ENCODE results near the gene PAX3.

Gene PAX3

DNA sequence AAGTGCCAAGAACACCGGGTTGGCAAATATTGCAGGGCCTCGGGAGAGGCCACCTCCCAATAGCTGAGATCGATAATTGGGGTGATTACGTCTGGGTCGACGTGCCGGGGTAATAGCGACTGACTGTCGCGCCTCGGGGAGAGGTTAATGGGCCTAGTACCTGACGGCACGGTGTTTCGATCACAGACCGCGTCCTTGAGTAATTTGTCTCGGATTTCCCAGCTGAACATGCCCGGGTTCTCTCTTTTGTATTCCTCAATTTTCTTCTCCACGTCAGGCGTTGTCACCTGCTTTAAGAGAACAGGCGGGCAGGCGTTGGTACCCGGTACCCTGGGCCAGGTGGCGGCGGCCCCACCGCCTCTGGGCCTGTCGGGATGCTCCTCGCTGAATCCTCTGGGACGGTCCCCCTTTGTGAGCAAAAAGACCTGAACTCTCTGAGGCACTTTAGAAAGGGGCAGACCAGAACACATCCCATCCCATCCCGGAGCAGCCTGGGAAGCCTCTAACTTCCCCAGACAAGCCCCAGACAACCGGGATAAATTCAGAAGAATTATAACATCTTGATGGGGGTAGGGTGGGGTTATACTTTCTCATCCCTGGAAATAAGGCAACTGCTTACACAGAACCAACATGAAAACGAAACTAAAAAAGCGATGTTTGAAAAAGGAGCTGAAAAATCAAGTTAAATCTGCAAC, 3.3 kb downstream of the PAX3 start:
- no peak for DNase-seq

DNA sequence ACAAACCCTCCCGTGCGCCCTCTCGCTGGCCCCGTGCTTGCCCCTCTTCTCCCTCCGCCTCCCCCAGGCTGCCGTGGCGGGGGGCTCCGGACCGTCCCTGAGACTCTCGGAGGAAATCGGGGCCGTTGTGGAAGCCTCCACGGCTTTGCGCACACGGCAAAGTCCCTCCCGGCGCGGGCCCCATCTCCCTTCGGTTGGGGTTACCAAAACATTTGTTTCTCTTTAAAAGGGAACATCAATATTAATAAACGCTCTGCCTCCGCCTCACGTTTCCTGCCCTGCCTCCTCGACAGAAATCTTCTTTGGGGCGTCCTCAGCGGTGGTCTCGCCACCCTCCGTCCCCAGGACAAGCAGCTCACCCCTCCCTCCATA, 3.8 kb downstream of the PAX3 start:
- no peak for DNase-seq

DNA sequence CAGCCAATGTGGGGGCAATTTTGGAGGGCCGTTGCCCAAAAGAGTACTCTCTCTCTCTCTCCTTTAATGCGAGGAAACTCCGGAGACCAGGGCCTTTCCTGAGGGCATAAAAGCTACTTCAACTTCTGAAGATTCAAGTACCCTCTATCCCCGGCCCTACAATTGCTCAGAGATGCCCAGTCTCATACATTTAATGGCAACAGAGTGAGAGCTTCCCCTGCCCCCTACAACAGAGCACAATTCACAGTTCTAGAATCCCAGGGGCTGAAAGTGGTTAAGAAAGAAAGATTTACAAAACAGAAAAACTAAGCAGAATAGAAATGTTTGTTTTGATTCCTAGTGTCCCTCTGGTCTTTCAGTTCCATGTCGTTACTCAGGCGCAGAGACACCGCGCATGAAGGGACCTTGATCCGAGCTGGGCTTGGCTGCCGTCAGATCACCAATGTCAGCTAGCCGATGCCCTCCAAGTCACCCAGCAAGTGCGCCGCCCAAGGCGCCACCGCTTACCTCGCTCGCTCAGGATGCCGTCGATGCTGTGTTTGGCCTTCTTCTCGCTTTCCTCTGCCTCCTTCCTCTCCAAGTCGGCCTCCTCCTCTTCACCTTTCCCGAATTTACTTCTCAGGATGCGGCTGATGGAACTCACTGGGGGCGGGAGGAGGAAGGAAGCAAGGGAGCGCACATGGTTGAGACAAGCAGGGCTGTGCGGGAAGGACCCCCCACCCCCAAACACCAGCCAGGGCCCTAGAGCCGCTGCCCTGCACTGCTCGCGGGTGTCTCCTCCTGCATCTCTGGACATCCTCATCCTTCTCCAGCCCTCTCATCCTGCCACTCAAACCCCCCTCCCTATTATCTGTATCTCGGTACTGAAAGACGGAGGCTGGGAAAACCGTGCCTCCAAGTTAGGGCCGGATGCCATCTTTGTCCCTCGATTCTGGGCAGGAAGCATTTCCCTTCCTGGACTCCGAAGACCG, 4.9 kb downstream of the PAX3 start:
- no peak for DNase-seq

DNA sequence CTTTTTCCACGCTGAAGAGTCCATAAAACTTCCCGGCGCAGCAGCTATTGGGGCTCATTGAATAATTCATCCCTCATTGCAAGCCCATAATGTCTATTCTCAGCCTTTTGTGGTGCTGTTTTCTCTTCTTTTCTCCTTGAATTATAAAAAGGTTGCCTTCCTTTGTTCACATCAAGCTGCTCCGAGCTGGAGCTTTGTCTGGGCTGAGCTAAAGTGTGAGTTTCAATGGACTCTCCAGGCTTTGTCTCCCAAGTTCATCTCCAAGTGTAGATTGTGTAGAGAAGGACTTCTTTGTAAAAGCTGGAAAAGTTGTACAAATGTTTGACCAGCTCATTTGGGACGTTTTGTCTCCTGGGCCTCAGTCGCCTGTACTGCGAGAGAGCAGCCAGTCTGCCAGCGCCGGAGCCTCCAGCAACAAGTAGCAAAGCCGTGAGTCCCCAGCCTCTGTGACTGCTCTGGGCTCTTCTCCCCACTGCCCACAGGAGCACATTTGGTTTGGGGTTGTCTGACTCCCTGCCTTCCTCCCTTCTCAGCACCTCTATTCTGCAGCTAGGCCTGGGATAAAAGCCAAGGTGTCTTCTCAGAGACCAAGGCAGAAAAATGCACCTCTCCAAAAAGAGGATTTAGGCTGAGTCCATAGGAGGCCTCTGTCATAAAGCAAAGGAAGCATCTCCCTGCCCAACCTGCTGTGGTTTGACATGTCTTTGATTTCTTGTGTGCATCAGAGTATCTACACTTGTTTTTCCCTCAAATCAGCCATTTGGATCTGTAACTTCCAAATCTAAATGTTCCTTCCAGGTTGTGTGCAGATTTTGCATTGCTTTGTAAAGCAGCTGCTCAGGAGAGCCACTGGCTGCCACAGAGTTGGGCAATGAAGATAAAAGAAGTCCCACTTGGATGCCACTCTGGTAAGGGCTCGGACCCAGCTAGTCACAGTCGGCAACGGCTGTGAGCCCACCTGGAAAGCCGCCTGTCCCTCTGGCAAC, 6.4 kb downstream of the PAX3 start:
- no peak for DNase-seq

DNA sequence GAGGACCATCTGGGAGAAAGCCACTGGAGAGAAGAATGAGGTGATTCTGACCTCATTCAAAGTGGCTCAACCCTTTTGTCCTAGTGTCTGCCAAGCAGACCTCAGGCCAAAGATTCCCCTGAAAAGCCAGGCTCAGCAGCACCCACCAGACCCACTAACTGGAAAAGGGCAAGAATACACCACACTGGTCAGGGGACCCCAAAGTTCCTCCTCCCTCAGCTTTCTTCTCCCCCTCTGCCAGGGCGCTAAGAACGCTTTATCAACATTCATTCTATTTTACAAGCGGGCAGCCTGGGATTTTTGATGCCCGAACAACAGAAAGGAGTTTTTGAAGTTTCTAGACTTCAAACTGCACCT, 7.3 kb downstream of the PAX3 start:
- no peak for DNase-seq

DNA sequence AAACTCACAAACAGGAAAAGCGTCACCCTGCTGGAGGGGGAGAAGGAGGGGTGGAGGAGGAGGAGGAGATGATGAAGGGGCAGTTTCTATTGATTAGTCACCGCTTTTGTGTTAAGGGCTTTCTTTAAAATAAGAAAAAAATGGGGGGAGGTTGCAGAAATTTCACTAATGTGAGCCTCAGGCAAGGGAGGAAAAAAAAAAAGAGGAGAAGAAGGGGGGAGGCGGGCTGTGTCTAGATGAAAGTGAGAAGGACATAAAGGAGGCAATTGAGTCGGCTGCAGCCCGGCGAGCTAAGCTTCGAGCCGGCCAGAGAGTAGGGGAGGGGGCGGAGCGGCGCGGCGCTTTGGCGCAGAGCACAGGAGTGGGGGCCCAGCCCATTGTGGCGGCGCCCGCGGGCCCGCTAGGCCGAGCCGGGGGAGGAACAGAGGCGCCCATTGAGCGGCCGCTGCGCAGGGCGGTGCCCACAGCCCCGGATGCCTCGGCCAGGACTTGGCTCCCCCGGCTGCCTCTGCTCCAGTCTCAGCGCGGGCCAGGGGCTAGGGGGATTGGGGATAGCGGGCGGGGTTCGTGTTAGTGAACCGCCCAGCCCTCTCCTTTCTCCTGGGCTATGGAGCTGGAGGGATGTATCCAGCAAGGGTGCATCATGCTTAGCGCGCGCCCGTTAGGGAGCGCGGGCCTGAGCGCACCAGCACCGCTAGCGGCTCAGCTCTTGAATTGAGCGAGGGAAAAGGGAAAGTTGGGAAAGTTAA, 7.9 kb downstream of the PAX3 start:
- no peak for DNase-seq

DNA sequence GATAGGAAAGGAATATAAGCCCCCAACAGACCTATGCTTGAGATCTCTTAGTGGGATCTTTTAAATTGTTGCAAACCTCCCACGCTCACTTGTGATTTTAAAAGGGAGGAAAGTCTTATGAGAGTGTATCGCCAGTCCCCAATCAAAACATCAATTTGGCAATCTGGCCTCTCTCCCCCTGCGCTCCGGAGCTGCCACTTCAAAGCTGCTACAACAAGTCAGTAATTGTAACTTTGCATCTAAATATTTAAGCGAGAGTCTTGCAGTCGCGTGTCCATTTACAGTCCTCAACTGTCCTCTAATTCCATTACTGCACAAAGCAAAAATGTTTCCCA, 8.4 kb downstream of the PAX3 start:
- no peak for DNase-seq

DNA sequence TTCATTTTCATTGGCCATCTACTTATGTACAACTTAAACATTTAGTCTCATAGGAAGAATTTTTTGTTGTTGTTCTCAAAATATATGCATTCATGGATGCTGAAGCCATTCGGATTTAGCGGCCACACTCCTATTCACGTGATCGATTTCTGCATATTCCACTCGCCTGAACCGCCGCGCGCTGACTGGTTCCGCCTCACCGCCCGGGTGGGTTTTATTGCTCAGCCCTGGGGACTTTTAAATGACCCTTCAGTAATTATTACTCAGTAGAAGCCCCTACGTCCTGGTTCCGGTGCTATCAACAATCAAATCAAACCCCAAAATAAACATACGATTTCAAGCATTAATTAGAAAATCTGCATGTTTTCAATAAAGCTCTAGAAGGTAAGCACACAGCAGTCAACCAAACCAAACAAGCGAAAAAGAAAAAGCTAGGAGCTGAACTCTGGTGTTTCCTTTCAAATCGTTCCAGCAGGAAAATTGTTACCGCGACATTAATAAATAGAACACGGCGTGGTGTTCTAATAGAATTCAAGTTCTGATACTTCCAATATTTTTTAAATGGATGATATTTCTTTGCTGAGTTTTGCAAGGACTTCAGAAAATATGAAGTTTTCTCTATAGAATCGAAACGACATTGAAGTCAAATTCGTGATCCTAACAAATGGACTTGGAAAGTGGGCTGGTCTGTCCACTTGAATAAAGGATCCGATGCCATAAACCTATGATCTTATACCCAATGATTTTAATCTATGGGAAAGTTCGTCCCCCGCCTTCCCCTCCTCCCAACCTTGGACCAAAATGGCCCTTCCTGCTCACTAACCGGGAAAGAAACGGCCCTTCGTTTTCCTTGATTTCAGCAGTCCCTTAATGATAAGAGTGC, 9.3 kb downstream of the PAX3 start:
- no peak for DNase-seq

DNA sequence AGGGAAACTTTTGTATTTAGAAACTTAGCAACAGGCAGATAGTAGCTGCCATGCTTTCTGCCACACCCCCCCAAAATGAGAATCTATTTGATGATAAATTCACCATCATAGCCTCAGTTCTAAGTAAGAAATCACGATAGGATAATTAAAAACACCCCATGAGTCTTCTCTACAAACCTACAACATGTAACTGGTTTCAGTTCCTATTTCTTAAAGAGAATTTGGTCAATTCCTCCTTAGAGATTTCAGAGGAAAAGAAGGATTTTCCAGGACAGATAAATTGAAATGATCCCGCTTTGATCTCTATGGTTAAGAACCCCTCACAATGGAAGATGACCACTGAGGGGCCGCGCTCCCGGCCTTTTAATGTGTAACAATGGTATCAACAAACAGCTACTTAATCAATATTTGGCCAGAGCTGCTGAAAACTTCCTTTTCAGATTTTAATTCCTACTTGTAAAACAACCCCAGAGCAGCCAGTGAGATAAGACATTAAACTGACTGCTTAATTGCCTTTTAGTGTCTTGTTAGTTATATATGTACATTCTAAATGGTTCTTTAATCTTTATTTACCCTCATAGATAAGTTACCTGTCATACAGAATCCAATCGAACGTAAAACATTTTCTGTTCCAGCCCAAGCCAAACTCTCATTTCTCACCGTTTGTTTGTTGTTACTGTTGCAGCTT, 10.1 kb downstream of the PAX3 start:
- DNase-seq: no peak

DNA sequence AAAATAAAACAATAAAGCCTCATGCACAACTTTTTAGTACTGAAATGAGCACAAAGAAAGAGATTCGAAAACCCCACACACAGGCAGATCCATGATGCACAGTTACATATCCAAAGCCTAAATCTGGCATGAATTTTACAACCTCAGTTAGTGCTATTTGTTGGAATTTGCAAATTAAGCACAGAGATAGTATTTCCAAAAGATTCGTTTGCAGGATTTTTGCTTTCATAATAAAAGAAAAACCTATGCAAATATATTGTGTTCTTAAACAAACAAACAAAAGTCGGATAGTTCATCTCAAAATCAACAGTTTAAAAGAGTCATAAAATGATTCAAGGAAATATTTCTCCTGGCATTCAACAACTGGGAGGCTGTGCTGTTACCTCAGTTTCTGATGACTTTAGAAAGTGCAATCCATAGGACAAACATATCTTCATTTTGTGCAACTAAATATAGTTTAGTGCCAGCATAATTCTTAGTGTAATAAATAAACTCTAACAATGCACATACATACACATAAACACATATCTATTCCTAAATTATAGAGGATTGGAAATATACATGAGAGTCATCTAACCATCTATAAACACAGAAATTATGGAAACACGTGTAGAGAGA, 10.8 kb downstream of the PAX3 start:
- DNase-seq: no peak

DNA sequence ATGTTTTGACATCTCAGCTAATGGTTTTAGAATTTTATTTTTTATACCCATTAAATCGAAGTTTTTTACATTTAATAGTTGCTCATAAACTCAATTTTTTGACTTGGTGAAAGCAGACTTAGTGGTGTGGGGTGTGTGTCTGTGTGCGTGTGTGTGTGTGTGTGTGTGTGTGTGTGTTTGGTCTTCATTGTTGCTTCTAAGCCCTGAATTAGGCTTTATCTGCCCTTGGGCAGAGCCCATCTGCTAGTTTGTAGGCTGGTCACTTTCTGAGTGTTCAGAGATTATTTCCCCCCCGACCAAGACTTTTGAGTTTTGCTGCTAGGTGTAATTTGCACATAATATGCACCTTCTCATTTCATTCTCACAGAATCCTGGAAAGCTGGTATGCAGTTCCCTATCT, 14.3 kb downstream of the PAX3 start:
- DNase-seq: no peak

DNA sequence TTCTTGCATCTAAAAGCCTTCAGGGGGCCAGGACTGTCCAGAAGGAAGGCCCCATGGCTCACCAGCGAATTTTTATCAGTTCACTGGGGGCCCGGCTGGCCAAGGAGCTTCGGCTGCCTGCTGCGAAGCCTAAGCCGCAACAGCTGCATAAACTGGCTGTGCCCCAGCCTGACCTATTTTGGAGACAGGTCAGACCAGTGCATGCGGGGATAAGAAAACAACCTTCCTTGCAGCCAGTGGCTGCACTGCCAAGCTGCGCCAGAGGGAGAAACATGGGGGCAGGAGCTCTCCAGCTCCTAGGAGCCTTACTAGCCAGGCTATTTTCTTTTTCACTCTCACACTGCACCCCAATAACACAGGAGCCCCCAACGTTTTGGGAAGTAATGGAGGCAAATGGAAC, 15.2 kb downstream of the PAX3 start:
- DNase-seq: no peak

DNA sequence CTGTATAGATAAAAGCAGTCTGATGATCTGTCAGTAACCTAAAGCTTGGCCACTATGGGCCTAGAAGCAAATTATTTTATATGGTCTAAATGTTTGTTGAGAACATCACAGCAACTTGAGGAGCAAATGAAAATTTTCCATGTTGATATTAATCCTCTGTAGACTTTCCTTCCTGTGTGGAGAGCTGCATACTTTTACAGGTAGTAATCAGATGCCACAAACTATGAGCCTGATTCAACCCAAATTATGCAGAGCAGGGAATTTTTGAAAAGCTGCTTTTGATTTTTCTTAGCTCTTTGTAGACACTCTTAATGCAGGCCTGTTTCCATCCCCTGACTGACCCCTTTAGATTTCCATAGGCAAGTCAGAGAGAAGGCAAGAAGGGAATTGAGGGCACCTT, 17.3 kb downstream of the PAX3 start:
- no peak for DNase-seq

DNA sequence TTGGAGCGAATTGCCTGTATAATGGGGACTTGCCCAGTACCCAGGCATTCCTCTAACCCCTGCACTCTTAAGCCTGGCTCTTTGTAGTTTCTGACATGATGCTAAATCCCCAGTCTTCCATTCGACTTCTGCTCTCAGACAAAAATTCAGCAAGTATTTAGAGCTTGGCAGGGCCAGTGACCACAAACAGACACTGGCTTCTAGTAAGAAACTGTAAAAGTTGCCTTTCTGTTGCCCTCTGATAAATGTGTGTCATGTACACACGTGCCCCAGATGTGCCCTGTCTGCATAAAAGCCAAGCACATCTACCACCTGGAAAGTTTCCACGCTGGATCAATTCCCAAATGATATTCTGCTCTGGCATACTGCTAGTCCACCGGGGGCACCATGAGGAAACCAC, 18.0 kb downstream of the PAX3 start:
- no peak for DNase-seq

DNA sequence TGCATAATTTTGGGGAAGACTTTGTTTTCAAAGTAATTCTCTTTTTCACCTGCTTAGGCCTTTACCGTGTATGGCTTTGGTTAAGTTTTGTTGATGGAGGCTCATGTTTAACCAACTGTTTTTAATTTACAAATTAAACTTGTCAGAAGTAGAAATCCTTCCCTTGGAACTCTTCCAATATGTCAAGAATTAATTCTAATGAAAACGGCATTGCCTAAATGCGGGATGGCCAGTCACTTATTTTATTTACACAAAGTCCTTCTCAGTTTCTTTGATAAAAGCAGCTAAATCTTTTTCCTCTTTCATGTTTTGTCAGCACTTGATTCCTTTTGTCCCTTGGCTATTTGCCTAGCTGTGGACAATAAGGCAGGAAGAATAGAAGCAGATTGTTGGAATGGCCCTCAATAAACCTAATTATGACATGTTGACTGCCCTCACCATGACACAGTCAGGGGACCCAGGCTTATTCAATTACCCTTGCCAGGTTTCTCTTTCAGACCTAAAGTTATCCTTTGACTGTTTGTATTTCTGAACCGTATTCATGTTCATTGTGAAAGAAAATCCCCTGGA, 26.3 kb downstream of the PAX3 start:
- DNase-seq: no peak

DNA sequence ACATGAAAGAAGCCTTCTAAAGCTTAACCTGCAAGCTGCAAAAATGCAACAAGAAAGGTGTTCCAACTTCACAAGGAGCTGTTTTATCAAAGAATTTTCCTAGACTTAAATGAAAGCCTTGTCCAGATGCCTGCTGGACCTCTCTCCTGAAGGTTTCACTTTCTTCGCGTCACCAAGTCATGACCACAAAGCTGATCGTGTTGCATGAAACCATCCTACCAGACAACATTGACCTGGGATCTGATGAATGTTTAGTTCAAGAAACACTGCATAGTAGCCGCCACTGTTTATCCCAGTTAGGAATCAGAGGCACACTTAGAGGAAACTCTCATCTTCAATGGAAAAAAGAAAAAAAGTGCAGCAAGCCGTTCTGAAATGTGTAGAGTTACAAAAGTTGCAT, 26.9 kb downstream of the PAX3 start:
- no peak for DNase-seq

DNA sequence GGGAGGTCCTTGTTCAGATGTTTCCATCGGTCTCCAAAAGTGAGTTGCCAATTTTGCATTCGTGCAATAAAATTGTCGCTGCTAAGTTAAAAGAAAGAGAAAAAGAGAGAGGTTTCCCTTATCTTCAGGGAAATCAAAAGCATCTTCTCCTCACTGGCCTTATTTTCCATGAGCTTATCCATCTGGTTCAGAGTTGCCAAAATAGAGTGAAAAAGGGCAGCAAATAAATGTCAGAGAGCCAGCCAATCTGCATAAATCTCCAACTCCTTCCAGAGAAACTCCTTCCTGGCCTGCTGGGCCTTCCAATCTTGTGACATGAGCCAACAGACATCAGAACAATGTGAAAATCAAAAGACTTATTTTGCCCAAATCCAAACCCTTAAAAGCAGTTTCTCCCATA, 28.4 kb downstream of the PAX3 start:
- DNase-seq: no peak

DNA sequence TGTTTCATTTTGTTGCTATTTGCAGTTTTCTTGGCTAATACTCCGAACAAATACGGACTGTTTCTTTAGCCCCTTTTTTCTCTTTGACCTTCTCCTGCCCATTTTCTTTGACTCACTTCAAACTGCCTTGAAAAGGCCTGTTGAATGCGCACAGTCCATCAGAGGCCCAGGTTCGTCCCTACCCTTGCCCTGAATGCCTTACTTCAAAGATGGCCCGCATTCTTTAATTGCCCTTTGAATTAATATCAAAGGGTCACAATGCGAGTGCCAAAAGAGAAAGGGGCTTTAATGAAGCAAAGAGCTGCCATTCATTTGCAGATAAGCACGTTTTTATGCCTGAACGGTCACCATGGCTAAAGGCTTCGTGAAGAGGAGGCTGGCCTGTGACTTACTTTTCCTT, 29.7 kb downstream of the PAX3 start:
- no peak for DNase-seq

DNA sequence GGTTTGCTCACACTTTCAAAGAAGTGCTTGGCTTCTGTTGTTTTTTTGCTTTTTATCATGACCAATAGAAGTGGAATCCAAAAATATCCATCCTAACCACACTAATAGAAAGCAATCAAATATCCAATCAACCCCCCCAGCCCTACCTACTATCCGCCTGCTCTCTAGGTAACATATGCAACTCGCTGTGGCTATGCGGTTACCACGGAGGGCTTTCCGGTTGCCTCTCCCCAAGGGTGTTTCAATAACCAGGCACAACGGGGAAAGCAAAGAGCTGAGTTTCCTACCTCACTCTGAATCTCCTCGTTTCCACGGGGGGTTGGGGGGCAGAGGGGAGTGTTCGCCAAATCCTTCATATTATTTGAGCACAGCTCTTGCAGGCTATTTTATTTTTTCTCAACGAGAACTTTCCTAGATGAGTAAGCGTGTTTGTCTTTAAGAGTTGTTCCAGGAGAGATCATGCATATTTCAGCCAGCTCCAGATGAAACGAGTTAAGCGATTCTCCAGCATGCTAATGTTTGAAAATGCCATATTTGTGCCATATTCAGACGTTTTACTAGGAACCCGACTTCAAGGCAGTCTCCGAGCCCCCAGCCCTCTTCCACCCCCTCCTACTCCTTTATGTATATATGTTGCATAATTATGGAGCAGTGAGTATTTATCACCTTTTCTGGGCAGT, 30.3 kb downstream of the PAX3 start:
- no peak for DNase-seq

Measured in activated CD4-positive, alpha-beta T cell treated with anti-CD3 and anti-CD28 coated beads for 48 hours (primary cell).